HEK293 (cell line): ENCODE results near the gene ZNF563.
A peak's percentile ranks its signal among the peaks of the same experiment; 100 is the strongest.
"Not testable (repeated sequence)": the region's sequence is repeated elsewhere in the genome, so short reads cannot be mapped to it uniquely, and the experiment has no call there.

Experiments used
- CTCF ChIA-PET: fragments of 350-600 bp; formaldehyde crosslinking; extraction: SDS; loops from one replicate; lab custom pipeline; 2021; ENCODE audit warnings: antibody characterized with exemption; lab: Yijun Ruan, JAX
- POLR2A ChIA-PET: fragments of 300-600 bp; formaldehyde crosslinking; extraction: SDS; loops from one replicate; lab custom pipeline; 2020; ENCODE audit warnings: antibody characterized with exemption, inconsistent platforms; lab: Yijun Ruan, JAX
- H3K27ac ChIP-seq: fragments of 200-500 bp; sonication (Bioruptor generic); 2 replicates; pipeline ENCODE4 v1.5.1; 2014; ENCODE audit warnings: low read depth, low read length, control low read depth, inconsistent platforms; ENCODE audit errors: extremely low read depth
- H3K36me3 ChIP-seq, 2 experiments: fragments of 200-500 bp in 1 of 2; sonication (Bioruptor generic) in 1 of 2; 1 replicate in 1 of 2; 2 replicates in 1 of 2; pipeline ENCODE4 v1.5.1; 2014 to 2017; ENCODE audit warnings: inconsistent platforms in 2 of 2, low read length in 2 of 2; ENCODE audit not compliant: control insufficient read depth in 2 of 2, insufficient read depth in 1 of 2
- H3K4me1 ChIP-seq: fragments of 200-500 bp; sonication (Bioruptor generic); 2 replicates; pipeline ENCODE4 v1.5.1; 2014; ENCODE audit warnings: mild to moderate bottlenecking, low read length, inconsistent platforms; ENCODE audit not compliant: control insufficient read depth, insufficient read depth
- H3K4me3 ChIP-seq: 2 replicates; pipeline ENCODE4 v1.5.1; 2011; ENCODE audit warnings: low read depth, mild to moderate bottlenecking, control low read depth, low read length, moderate library complexity
- H3K9me3 ChIP-seq: fragments of 200-500 bp; sonication (Bioruptor generic); 2 replicates; pipeline ENCODE4 v1.5.1; 2014; ENCODE audit warnings: low read depth, low read length, inconsistent platforms; ENCODE audit not compliant: control insufficient read depth, insufficient read depth
- ATF2 ChIP-seq: fragments of 450-650 bp; formaldehyde crosslinking; IDR thresholded peaks from 2 replicates; pipeline ENCODE4 v1.5.1; 2016; ENCODE audit warnings: missing biosample characterization, missing genetic modification characterization, low read depth
- PRDM10 ChIP-seq: fragments of 450-650 bp; formaldehyde crosslinking; IDR thresholded peaks from 2 replicates; pipeline ENCODE4 v1.5.1; 2016; ENCODE audit warnings: missing biosample characterization, missing genetic modification characterization
- YY2 ChIP-seq: fragments of 450-650 bp; formaldehyde crosslinking; IDR thresholded peaks from 2 replicates; pipeline ENCODE4 v1.5.1; 2016; ENCODE audit warnings: missing biosample characterization, missing genetic modification characterization
- ZBTB48 ChIP-seq: fragments of 450-650 bp; formaldehyde crosslinking; IDR thresholded peaks from 2 replicates; pipeline ENCODE4 v1.5.1; 2016; ENCODE audit warnings: missing biosample characterization, missing genetic modification characterization
- ZNF184 ChIP-seq: fragments of 450-650 bp; IDR thresholded peaks from 2 replicates; pipeline ENCODE4 v1.5.1; 2018; ENCODE audit warnings: missing biosample characterization, mild to moderate bottlenecking, missing genetic modification characterization
- ZNF335 ChIP-seq: fragments of 450-650 bp; formaldehyde crosslinking; conservative IDR thresholded peaks from 2 replicates; pipeline ENCODE4 v1.5.1; 2016; ENCODE audit warnings: missing biosample characterization, missing genetic modification characterization
- ZNF433 ChIP-seq: fragments of 450-650 bp; formaldehyde crosslinking; IDR thresholded peaks from 2 replicates; pipeline ENCODE4 v1.5.1; 2016; ENCODE audit warnings: missing biosample characterization, missing genetic modification characterization, low read depth
- ZNF660 ChIP-seq: fragments of 450-650 bp; IDR thresholded peaks from 2 replicates; pipeline ENCODE4 v1.5.1; 2018; ENCODE audit warnings: missing biosample characterization, mild to moderate bottlenecking, missing genetic modification characterization
- ZNF785 ChIP-seq: fragments of 450-650 bp; formaldehyde crosslinking; IDR thresholded peaks from 2 replicates; pipeline ENCODE4 v1.5.1; 2016; ENCODE audit warnings: missing biosample characterization, missing genetic modification characterization

Gene ZNF563

GRCh38 chr19:12365236-12366162 is 32.1 kb upstream of the ZNF563 start, which contains the start of gene ZNF442 (continued):
- TF ChIP-seq ZBTB48 (tag by site-specific recombination), result no peak
- no peak for TF ChIP-seq ATF2 (tag by site-specific recombination)
- no peak for TF ChIP-seq ZNF785
- TF ChIP-seq PRDM10, result peak; percentile 87
- TF ChIP-seq ZNF184 (tag by site-specific recombination), result no peak

- peak overlapping the region; percentile 53 for H3K4me3 ChIP-seq
- ChIA-PET POLR2A (interaction anchor here (1.3 to 2.2 kb wide), 6 partner anchors 32 to 208 kb away, joined by 5 to 28 read pairs (median 8); partner anchors contain the start of genes ZNF136, ZNF563, ZNF625 and ZNF709), CTCF (interaction anchor here (0.6 to 1.3 kb wide), 4 partner anchors 36 to 506 kb away, joined by 3 read pairs; partner anchors contain the start of gene ZNF799)
- no peak for TF ChIP-seq ZNF433 (tag by site-specific recombination)
- no peak for TF ChIP-seq YY2
- TF ChIP-seq ZNF335 (tag by site-specific recombination), result peak; percentile 2; the same call in 1 of the 2 replicates
- peaks cover 0 to 3% of the 10 kb centered on the region in 2 experiments; a peak in 1 of 3 replicates for H3K36me3 ChIP-seq
- H3K9me3 ChIP-seq, result no peaks in the 10 kb centered on the region; the same call in 1 of the 2 replicates
- no peaks in the 10 kb centered on the region for H3K4me1 ChIP-seq
- H3K27ac ChIP-seq, result no peak overlapping the region
Observed at GRCh38 chr19:12364391-12365235, 31.2 kb upstream of the ZNF563 start.

GRCh38 chr19:12362236-12362635 is 28.8 kb upstream of the ZNF563 start:
- H3K4me1 ChIP-seq, H3K9me3 ChIP-seq, H3K27ac ChIP-seq, H3K4me3 ChIP-seq, POLR2A ChIA-PET, CTCF ChIA-PET, H3K36me3 ChIP-seq: not testable (repeated sequence)

GRCh38 chr19:12353375-12353774 is 19.9 kb upstream of the ZNF563 start:
- TF ChIP-seq ZNF660 (tag by site-specific recombination), result no peak
- Histone ChIP-seq H3K4me3 (no peak overlapping the region), H3K4me1 (no peaks in the 10 kb centered on the region), H3K27ac (no peak overlapping the region), H3K36me3 (peaks cover 0 to 15% of the 10 kb centered on the region in 2 experiments; a peak in 1 of 3 replicates), H3K9me3 (no peaks in the 10 kb centered on the region)
- ChIA-PET POLR2A (no interaction called here), CTCF (no interaction called here)
